Tibial nerve (tissue), 4 donors: ENCODE data around the gene UBALD1.

Experiments used
- CTCF ChIP-seq, 5 experiments: fragments of 200-600 bp in 3 of 5; fragments of 450-650 bp in 2 of 5; sonication (generic) in 3 of 5; IDR thresholded peaks; one replicate each; pipeline ENCODE4 v1.5.1; 2016 to 2019; ENCODE audit warnings: antibody characterized with exemption in 5 of 5, mild to moderate bottlenecking in 3 of 5, moderate library complexity in 2 of 5
- EP300 ChIP-seq, 2 donors: sonication (generic); formaldehyde crosslinking; IDR thresholded peaks; one replicate each; pipeline ENCODE4 v1.6.1; 2017; ENCODE audit warnings: antibody characterized with exemption in 2 of 2, mild to moderate bottlenecking in 1 of 2
- POLR2A ChIP-seq, 2 donors: fragments of 450-650 bp; IDR thresholded peaks; one replicate each; pipeline ENCODE4 v1.6.1; 2017; ENCODE audit warnings: antibody characterized with exemption in 2 of 2, mild to moderate bottlenecking in 2 of 2, moderate library complexity in 2 of 2

- TF ChIP-seq CTCF (IDR thresholded peaks at IDR 0.05), result no peak
- TF ChIP-seq POLR2A (IDR thresholded peaks at IDR 0.05), result no peak
- no peak for TF ChIP-seq EP300 (IDR thresholded peaks at IDR 0.05)
Observed at GRCh38 chr16:4623593-4623992, 8.9 kb upstream of the UBALD1 start.
